ENCODE results near the gene COMMD2. TPM values are rescaled to one million over a fixed set of nuclear protein-coding genes. Genes with fewer than 3 reads are reported as not detected.

COMMD2 gene
- total and polyA plus RNA-seq, 2 of the 4 experiments (the other 2 are of a cell fraction), result 23.6 to 46.1 TPM

- Histone ChIP-seq H3K18ac (ENCODE audit: low read depth, low read length) (no peak overlapping the region), H3K4me3 (ENCODE audit: insufficient read depth, low read depth, low read length) (no peak overlapping the region), H3K9ac (ENCODE audit: low read depth, low read length) (no peak overlapping the region), H3K27ac (ENCODE audit: insufficient read depth, low read length) (no peak overlapping the region), H2BK20ac (ENCODE audit: low read depth, low read length) (no peak overlapping the region), H2AK5ac (ENCODE audit: low read depth, low read length) (no peak overlapping the region), H3K9me1 (ENCODE audit: insufficient read depth, low read length) (no peaks in the 10 kb centered on the region), H3K14ac (replicated peaks; ENCODE audit: low read depth, low read length) (no peak overlapping the region), H4K91ac (ENCODE audit: insufficient read depth, low read depth, low read length) (no peak overlapping the region), H3K4ac (ENCODE audit: low read depth, low read length) (no peak overlapping the region), H2BK120ac (ENCODE audit: low read depth, low read length) (no peak overlapping the region), H3K79me1 (ENCODE audit: low read depth in 1 of 2, low read length in 2 of 2) (no peaks in the 10 kb centered on the region; a peak in 1 of 4 replicates), H3K27me3 (ENCODE audit: control insufficient read depth, insufficient read depth, low read length) (no peaks in the 10 kb centered on the region), H3K56ac (ENCODE audit: extremely low read depth, insufficient read depth, low read length) (no peak overlapping the region), H2AK9ac (replicated peaks; ENCODE audit: low read depth, low read length, poor library complexity) (no peak overlapping the region), H2BK5ac (ENCODE audit: low read depth, low read length, poor library complexity, severe bottlenecking) (no peak overlapping the region), H3K9me3 (ENCODE audit: control insufficient read depth, insufficient read depth, low read length) (no peaks in the 10 kb centered on the region), H3K23ac (ENCODE audit: low read depth, low read length) (no peak overlapping the region), H4K20me1 (ENCODE audit: insufficient read depth, low read length) (no peaks in the 10 kb centered on the region), H4K5ac (ENCODE audit: low read depth, low read length) (no peak overlapping the region), H3K36me3 (ENCODE audit: control insufficient read depth, insufficient read depth, low read length) (no peaks in the 10 kb centered on the region), H4K8ac (ENCODE audit: low read depth in 2 of 2, low read length in 2 of 2) (no peak overlapping the region), H2AFZ (replicated peaks; ENCODE audit: low read length, poor library complexity) (no peak overlapping the region), H3K4me2 (ENCODE audit: low read depth, low read length) (no peak overlapping the region), H2BK15ac (ENCODE audit: low read depth, low read length) (no peak overlapping the region), H3K4me1 (ENCODE audit: control insufficient read depth, insufficient read depth, low read length) (no peaks in the 10 kb centered on the region)
- CTCF ChIA-PET, result no interaction called here
- BruUV-seq (replicated peaks), result no TSS peak
- 91% methylated on average over 19 of the region's 38 CpGs; no CpG with 5 or more reads in 1 of the 2 experiments for WGBS, 2 experiments (ENCODE audit: extremely low coverage in 2 of 2, insufficient read length in 1 of 2)
- intact Hi-C loops (cut with micrococcal nuclease) (no loop called here), in situ Hi-C loops (cut with MboI; ENCODE audit: low sequenced_read_pairs) (loop anchor here (25.0 kb wide), 2 partner anchors 602 to 752 kb away; no protein-coding TSS in a partner anchor), dilution Hi-C loops (cut with HindIII; ENCODE audit: low sequenced_read_pairs, unreplicated experiment) (no loop called here)
- DNase-seq, result no peak
- POLR2A ChIA-PET (ENCODE audit: unreplicated experiment), result no interaction called here
- ATAC-seq (ENCODE audit: low read depth), result no peak
- TF ChIP-seq USF2 (IDR thresholded peaks at IDR 0.05; ENCODE audit: low read depth, low read length) (no peak), RCOR1 (IDR thresholded peaks at IDR 0.05; ENCODE audit: insufficient replicate concordance, low read length) (no peak), FOS (IDR thresholded peaks at IDR 0.05; ENCODE audit: low read depth, low read length) (no peak), CTCF (conservative IDR thresholded peaks at IDR 0.05; ENCODE audit: low read depth, low read length) (no peak), RFX5 (IDR thresholded peaks at IDR 0.05; ENCODE audit: low read depth, low read length) (no peak), BHLHE40 (IDR thresholded peaks at IDR 0.05; ENCODE audit: low read depth, low read length) (no peak), MXI1 (IDR thresholded peaks at IDR 0.05; ENCODE audit: borderline replicate concordance, low read depth, low read length) (no peak), RAD21 (IDR thresholded peaks at IDR 0.05; ENCODE audit: low read length) (no peak), SMC3 (IDR thresholded peaks at IDR 0.05; ENCODE audit: low read depth, low read length) (no peak), POLR2A (IDR thresholded peaks at IDR 0.05; ENCODE audit: low read depth, low read length) (no peak), NFE2L2 (IDR thresholded peaks at IDR 0.05; ENCODE audit: low read depth, low read length) (no peak), MAZ (IDR thresholded peaks at IDR 0.05; ENCODE audit: borderline replicate concordance, low read depth, low read length) (no peak), MAFK (IDR thresholded peaks at IDR 0.05; ENCODE audit: low read depth, low read length) (no peak), ELK1 (IDR thresholded peaks at IDR 0.05; ENCODE audit: borderline replicate concordance, low read depth, low read length) (no peak), CEBPB (IDR thresholded peaks at IDR 0.05; ENCODE audit: low read depth, low read length) (no peak)
Observed at GRCh38 chr3:149713730-149714654, 38.3 kb downstream of the COMMD2 start.

All from IMR-90 (cell line).